ENCODE data around the gene NDUFS3.
"Not testable (repeated sequence)": the region's sequence is repeated elsewhere in the genome, so short reads cannot be mapped to it uniquely, and the experiment has no call there.

DNA sequence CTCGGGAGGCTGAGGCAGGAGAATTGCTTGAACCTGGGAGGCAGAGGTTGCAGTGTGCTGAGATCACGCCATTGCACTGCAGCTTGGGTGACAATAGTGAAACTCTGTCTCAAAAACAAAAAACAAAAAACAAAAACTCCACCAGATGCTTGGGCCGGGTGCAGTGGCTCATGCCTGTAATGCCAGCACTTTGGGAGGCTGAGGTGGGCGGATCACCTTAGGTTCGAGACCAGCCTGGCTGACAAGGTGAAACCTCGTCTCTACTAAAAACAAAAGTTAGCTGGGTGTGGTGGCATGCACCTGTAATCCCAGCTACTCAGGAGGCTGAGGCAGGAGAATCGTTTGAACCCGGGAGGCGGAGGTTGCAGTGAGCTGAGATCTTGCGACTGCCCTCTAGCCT, 14.5 kb upstream of the NDUFS3 start:
- TF ChIP-seq POLR2AphosphoS5 (IDR thresholded peaks at IDR 0.05; ENCODE audit: low read length); CHD2 (IDR thresholded peaks at IDR 0.05; ENCODE audit: borderline replicate concordance, low read depth, low read length); ZNF217 (IDR thresholded peaks at IDR 0.05); HDAC2 (IDR thresholded peaks at IDR 0.05); MTA3 (IDR thresholded peaks at IDR 0.05; ENCODE audit: borderline replicate concordance, low read length): not testable (repeated sequence)
- TF ChIP-seq, protein P1, sequence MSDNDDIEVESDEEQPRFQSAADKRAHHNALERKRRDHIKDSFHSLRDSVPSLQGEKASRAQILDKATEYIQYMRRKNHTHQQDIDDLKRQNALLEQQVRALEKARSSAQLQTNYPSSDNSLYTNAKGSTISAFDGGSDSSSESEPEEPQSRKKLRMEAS (IDR thresholded peaks at IDR 0.05; ENCODE audit: low read depth, low read length): not testable (repeated sequence)
- TF ChIP-seq, protein P2, sequence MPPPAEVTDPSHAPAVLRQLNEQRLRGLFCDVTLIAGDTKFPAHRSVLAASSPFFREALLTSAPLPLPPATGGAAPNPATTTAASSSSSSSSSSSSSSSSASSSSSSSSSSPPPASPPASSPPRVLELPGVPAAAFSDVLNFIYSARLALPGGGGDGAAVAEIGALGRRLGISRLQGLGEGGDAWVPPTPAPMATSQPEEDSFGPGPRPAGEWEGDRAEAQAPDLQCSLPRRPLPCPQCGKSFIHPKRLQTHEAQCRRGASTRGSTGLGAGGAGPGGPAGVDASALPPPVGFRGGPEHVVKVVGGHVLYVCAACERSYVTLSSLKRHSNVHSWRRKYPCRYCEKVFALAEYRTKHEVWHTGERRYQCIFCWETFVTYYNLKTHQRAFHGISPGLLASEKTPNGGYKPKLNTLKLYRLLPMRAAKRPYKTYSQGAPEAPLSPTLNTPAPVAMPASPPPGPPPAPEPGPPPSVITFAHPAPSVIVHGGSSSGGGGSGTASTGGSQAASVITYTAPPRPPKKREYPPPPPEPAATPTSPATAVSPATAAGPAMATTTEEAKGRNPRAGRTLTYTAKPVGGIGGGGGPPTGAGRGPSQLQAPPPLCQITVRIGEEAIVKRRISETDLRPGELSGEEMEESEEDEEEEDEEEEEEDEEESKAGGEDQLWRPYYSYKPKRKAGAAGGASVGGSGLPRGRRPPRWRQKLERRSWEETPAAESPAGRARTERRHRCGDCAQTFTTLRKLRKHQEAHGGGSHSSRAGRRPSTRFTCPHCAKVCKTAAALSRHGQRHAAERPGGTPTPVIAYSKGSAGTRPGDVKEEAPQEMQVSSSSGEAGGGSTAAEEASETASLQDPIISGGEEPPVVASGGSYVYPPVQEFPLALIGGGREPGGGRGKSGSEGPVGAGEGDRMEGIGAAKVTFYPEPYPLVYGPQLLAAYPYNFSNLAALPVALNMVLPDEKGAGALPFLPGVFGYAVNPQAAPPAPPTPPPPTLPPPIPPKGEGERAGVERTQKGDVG (CRISPR knock-in tag; IDR thresholded peaks at IDR 0.05): not testable (repeated sequence)
- TF ChIP-seq, protein P3, sequence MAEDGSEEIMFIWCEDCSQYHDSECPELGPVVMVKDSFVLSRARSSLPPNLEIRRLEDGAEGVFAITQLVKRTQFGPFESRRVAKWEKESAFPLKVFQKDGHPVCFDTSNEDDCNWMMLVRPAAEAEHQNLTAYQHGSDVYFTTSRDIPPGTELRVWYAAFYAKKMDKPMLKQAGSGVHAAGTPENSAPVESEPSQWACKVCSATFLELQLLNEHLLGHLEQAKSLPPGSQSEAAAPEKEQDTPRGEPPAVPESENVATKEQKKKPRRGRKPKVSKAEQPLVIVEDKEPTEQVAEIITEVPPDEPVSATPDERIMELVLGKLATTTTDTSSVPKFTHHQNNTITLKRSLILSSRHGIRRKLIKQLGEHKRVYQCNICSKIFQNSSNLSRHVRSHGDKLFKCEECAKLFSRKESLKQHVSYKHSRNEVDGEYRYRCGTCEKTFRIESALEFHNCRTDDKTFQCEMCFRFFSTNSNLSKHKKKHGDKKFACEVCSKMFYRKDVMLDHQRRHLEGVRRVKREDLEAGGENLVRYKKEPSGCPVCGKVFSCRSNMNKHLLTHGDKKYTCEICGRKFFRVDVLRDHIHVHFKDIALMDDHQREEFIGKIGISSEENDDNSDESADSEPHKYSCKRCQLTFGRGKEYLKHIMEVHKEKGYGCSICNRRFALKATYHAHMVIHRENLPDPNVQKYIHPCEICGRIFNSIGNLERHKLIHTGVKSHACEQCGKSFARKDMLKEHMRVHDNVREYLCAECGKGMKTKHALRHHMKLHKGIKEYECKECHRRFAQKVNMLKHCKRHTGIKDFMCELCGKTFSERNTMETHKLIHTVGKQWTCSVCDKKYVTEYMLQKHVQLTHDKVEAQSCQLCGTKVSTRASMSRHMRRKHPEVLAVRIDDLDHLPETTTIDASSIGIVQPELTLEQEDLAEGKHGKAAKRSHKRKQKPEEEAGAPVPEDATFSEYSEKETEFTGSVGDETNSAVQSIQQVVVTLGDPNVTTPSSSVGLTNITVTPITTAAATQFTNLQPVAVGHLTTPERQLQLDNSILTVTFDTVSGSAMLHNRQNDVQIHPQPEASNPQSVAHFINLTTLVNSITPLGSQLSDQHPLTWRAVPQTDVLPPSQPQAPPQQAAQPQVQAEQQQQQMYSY (CRISPR knock-in tag; IDR thresholded peaks at IDR 0.05): not testable (repeated sequence)
